Measurements from ENCODE around the gene NDUFV1.

DNA sequence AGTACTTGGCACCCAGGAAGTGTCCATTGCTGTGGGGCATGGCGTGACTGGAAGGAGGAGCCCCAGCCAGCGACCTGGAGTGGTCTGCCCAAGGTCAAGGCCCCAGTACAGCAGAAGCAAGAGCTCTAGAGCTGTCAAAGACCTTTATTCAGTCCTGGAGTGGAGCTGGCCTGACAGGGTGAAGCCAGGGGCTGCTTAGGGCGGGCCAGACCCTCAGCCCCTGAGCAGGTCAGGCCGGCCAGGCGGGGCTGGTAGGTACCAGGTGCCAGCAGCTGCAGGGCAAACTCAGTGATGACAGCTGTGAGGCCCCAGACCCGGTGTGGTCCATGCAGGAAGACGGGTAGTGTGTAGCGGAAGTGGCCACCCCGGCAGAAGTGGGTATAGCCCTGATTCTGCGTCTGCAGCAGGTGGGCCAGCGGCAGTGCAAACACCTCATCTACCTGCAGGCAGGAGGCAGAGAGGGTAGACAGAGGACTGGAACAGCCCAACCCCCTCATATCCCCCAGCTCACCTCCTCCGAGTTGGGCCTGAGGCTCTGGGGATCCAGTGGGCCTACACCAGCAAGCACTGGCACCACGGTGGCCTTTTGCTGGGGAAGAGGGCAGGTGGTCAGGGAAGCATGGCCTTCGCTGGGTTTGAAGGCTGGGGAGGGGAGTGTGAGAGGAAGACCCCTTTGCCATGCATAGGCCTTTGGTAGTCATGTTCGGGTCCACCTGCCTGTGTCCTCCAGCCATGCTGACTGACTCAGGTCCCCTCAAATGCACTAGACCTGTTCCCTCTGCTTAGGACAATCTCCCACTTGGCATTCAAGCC lies 21.3 kb downstream of the NDUFV1 start:
- TF ChIP-seq EZH2phosphoT487 (IDR thresholded peaks at IDR 0.05; ENCODE audit: borderline replicate concordance, low read length) = no peak
- TF ChIP-seq, protein P1, sequence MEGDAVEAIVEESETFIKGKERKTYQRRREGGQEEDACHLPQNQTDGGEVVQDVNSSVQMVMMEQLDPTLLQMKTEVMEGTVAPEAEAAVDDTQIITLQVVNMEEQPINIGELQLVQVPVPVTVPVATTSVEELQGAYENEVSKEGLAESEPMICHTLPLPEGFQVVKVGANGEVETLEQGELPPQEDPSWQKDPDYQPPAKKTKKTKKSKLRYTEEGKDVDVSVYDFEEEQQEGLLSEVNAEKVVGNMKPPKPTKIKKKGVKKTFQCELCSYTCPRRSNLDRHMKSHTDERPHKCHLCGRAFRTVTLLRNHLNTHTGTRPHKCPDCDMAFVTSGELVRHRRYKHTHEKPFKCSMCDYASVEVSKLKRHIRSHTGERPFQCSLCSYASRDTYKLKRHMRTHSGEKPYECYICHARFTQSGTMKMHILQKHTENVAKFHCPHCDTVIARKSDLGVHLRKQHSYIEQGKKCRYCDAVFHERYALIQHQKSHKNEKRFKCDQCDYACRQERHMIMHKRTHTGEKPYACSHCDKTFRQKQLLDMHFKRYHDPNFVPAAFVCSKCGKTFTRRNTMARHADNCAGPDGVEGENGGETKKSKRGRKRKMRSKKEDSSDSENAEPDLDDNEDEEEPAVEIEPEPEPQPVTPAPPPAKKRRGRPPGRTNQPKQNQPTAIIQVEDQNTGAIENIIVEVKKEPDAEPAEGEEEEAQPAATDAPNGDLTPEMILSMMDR (IDR thresholded peaks at IDR 0.05; ENCODE audit: low read depth, low read length, poor library complexity, severe bottlenecking) = no peak
